Heart left ventricle (tissue), 16 donors: ENCODE data around the gene DGAT2. TPM values are rescaled to one million over a fixed set of nuclear protein-coding genes. Genes with fewer than 3 reads are reported as not detected.

Experiments used
- ATAC-seq, 4 donors: fragments of 200-7000 bp; cut with Tn5 transposase; one replicate each; pipeline ENCODE4 v1.9.1; 2020 to 2022; ENCODE audit warnings: moderate library complexity in 4 of 4, mild to moderate bottlenecking in 3 of 4, moderate number of reproducible peaks in 1 of 4
- DNase-seq, 5 donors: peaks; one replicate each; pipeline ENCODE4 v3.0.0-alpha.2; 2020
- H3K27ac ChIP-seq, 12 donors: fragments of 200-600 bp; sonication (generic) in 4 of 12; one replicate each; pipeline versions ENCODE4 v1.5.0 to v1.8.0; 2016 to 2022; ENCODE audit warnings: mild to moderate bottlenecking in 2 of 12
- H3K27me3 ChIP-seq, 9 donors: fragments of 200-600 bp; sonication (generic) in 2 of 9; one replicate each; pipeline versions ENCODE4 v1.5.1 to v1.8.0; 2016 to 2022; ENCODE audit warnings: mild to moderate bottlenecking in 3 of 9
- H3K36me3 ChIP-seq, 9 donors: fragments of 200-600 bp; sonication (generic) in 2 of 9; one replicate each; pipeline versions ENCODE4 v1.5.0 to v1.8.0; 2018 to 2022; ENCODE audit warnings: mild to moderate bottlenecking in 2 of 9
- H3K4me1 ChIP-seq, 12 donors: fragments of 200-600 bp; sonication (generic) in 4 of 12; one replicate each; pipeline versions ENCODE4 v1.5.0 to v1.8.0; 2016 to 2022; ENCODE audit warnings: mild to moderate bottlenecking in 3 of 12
- H3K4me3 ChIP-seq, 12 donors: fragments of 200-600 bp; sonication (generic) in 4 of 12; one replicate each; pipeline versions ENCODE4 v1.5.0 to v1.8.0; 2017 to 2022; ENCODE audit warnings: mild to moderate bottlenecking in 9 of 12, moderate library complexity in 4 of 12
- H3K9me3 ChIP-seq, 12 donors: fragments of 200-600 bp; sonication (generic) in 4 of 12; one replicate each; pipeline versions ENCODE4 v1.5.0 to v1.8.0; 2016 to 2022; ENCODE audit warnings: mild to moderate bottlenecking in 1 of 12
- CTCF ChIP-seq, 12 donors: fragments of 200-600 bp; sonication (generic) in 4 of 12; IDR thresholded peaks; one replicate each; pipeline versions ENCODE4 v1.5.0 to v1.8.0; 2018 to 2022; ENCODE audit warnings: antibody characterized with exemption in 12 of 12, mild to moderate bottlenecking in 5 of 12
- POLR2A ChIP-seq, 2 donors: fragments of 450-650 bp; IDR thresholded peaks; one replicate each; pipeline ENCODE4 v1.6.1; 2017; ENCODE audit warnings: antibody characterized with exemption in 2 of 2, mild to moderate bottlenecking in 2 of 2, moderate library complexity in 2 of 2
- WGBS, 4 donors: extraction: QIAGEN DNeasy Blood & Tissue Kit in 2 of 4; methylation state at CpG; one replicate each; pipeline versions ENCODE4 v1.1.5 to v1.1.7; 2013 to 2018; 5-methylcytosine and 5-hydroxymethylcytosine counted together
- intact Hi-C, 10 donors: fragments of 100-400 bp; cut with DNase I; formaldehyde crosslinking; loops; one replicate each; pipeline versions ENCODE4 v1.11.1 to v1.14.2; 2022
- polyA plus RNA-seq, 2 donors: library from polyadenylated mRNA; stranded (reverse); fragments of 200-250 nt; gene quantifications; one replicate each; pipeline ENCODE4 v1.2.3, GENCODE V29; 2013
- total RNA-seq, 9 donors: library from RNA; depleted of rRNA in 2 of 9; stranded (reverse); fragments of >200 nt in 2 of 9; fragmentation: NEBNext Ultra II Directional in 3 of 9; extraction: Animal tissue kit (Norgen Biotek cat#: 25700) in 3 of 9; gene quantifications; one replicate each; pipeline versions ENCODE4 v1.1.0 to v1.2.4, GENCODE V29; 2016 to 2023
- donor health status: ischemic (EF 13 %, LVEDD 7.1; RV severe dilation, severe dysfunction).
- donor health status: healthy with polysubstance abuse.
- donor health status: DM: no; HTN: yes; CAD: no.
- donor health status: DM: no; HTN: no; CAD: no.
- donor health status: ischemic (EF 25% LVEDD 6.9; RV normal size, moderate dysfunction).
- donor health status: ischemic (EF 25% LVEDD 5.7; RV mildly dilated, moderate dysfunction).
- donor health status: healthy.
- donor health status: DM: yes; HTN: yes; CAD: no.
- donor health status: ischemic (EF 35%, LVEDD 5.7; RV mildly dilated, moderate dysfunction).
- donor health status: nonischemic (EF 11% LVEDD 7.7; RV severe dilation, severe dysfunction).
- donor health status: DM: yes; HTN: yes; CAD: no.
- donor health status: PGD.
- donor health status: ischemic (EF 29% LVEDD 5.4; RV normal size, mild dysfunction).
- donor health status: nonischemic (EF 23%, LVEDD 6.1; RV moderate dilation, normal function).

The DGAT2 gene
- total and polyA plus RNA-seq, 11 donors, result 4.0 to 48.3 (median 8.3) TPM

- DNase-seq (no peak), ATAC-seq (no peak)
- TF ChIP-seq POLR2A (IDR thresholded peaks at IDR 0.05) (no peak), CTCF (IDR thresholded peaks at IDR 0.05) (no peak)
- Histone ChIP-seq H3K27ac (peak overlapping the region in 1 of 12 donors; percentile 27), H3K27me3 (no peaks in the 10 kb centered on the region), H3K9me3 (no peaks in the 10 kb centered on the region), H3K4me1 (peaks cover 0 to 26% (median 7%) of the 10 kb centered on the region in 12 donors), H3K36me3 (no peaks in the 10 kb centered on the region), H3K4me3 (no peak overlapping the region)
- 79 to 95% (median 86%) methylated on average over 2 of the region's 2 CpGs for WGBS, 4 donors
- intact Hi-C loops, result loop anchor here in 5 of 10 donors (5.0 to 10.0 kb wide), 3 partner anchors 342 to 505 kb away; no protein-coding TSS in a partner anchor
Observed at GRCh38 chr11:75809991-75810390, 41.4 kb downstream of the DGAT2 start.

- H3K4me1 ChIP-seq, result peaks cover 0 to 26% (median 7%) of the 10 kb centered on the region in 12 donors
- intact Hi-C loops, result loop anchor here in 2 of 10 donors (5.0 to 10.0 kb wide), 2 partner anchors 341 to 344 kb away; no protein-coding TSS in a partner anchor
- H3K4me3 ChIP-seq, result no peak overlapping the region
- no peaks in the 10 kb centered on the region for H3K9me3 ChIP-seq
- ATAC-seq, result no peak
- no peak for DNase-seq
- WGBS, 4 donors, result 84 to 88% (median 85%) methylated on average over 8 of the region's 8 CpGs
- H3K27ac ChIP-seq, result peak overlapping the region in 1 of 12 donors; percentile 33
- no peaks in the 10 kb centered on the region for H3K36me3 ChIP-seq
- TF ChIP-seq POLR2A (IDR thresholded peaks at IDR 0.05), result no peak
- TF ChIP-seq CTCF (IDR thresholded peaks at IDR 0.05), result no peak
- no peaks in the 10 kb centered on the region for H3K27me3 ChIP-seq
Observed at GRCh38 chr11:75810637-75811390, 42.2 kb downstream of the DGAT2 start.

- 83 to 91% (median 87%) methylated on average over 2 of the region's 2 CpGs for WGBS, 4 donors
- TF ChIP-seq CTCF (IDR thresholded peaks at IDR 0.05), result no peak
- no peak for TF ChIP-seq POLR2A (IDR thresholded peaks at IDR 0.05)
- peak overlapping the region in 1 of 12 donors; percentile 33 for H3K27ac ChIP-seq
- H3K4me1 ChIP-seq, result peaks cover 0 to 32% (median 11%) of the 10 kb centered on the region in 12 donors
- H3K36me3 ChIP-seq, result no peaks in the 10 kb centered on the region
- no peaks in the 10 kb centered on the region for H3K27me3 ChIP-seq
- DNase-seq (no peak), ATAC-seq (no peak)
- no peaks in the 10 kb centered on the region for H3K9me3 ChIP-seq
- no peak overlapping the region for H3K4me3 ChIP-seq
- intact Hi-C loops, result loop anchor here in 2 of 10 donors (5.0 to 10.0 kb wide), 2 partner anchors 341 to 343 kb away; no protein-coding TSS in a partner anchor
Observed at GRCh38 chr11:75811485-75811884, 42.9 kb downstream of the DGAT2 start.

- TF ChIP-seq POLR2A (IDR thresholded peaks at IDR 0.05), result no peak
- no peak for TF ChIP-seq CTCF (IDR thresholded peaks at IDR 0.05)
- intact Hi-C loops, result loop anchor here in 2 of 10 donors (5.0 to 10.0 kb wide), 2 partner anchors 340 to 342 kb away; no protein-coding TSS in a partner anchor
- WGBS, 4 donors, result 68 to 84% (median 74%) methylated on average over 2 of the region's 2 CpGs
- DNase-seq, result no peak
- Histone ChIP-seq H3K27ac (peak overlapping the region in 6 of 12 donors; percentile 18 to 70 (median 62)), H3K9me3 (no peaks in the 10 kb centered on the region), H3K4me3 (no peak overlapping the region), H3K4me1 (peaks cover 0 to 43% (median 20%) of the 10 kb centered on the region in 12 donors), H3K27me3 (no peaks in the 10 kb centered on the region), H3K36me3 (no peaks in the 10 kb centered on the region)
- ATAC-seq, result no peak
Observed at GRCh38 chr11:75812542-75813040, 44.0 kb downstream of the DGAT2 start.
